H9 (cell line): ENCODE measurements around the gene FZD2. TPM values are rescaled to one million over a fixed set of nuclear protein-coding genes. Genes with fewer than 3 reads are reported as not detected.
"Not testable (repeated sequence)": the region's sequence is repeated elsewhere in the genome, so short reads cannot be mapped to it uniquely, and the experiment has no call there.

Source experiments
- DNase-seq: peaks from one replicate; pipeline ENCODE4 v3.0.0-alpha.2; 2017
- H2AFZ ChIP-seq: one replicate; pipeline ENCODE4 v1.6.1; 2013; ENCODE audit warnings: mild to moderate bottlenecking, low read length, control low read depth, moderate library complexity
- H2AK5ac ChIP-seq: 2 replicates; pipeline ENCODE4 v1.6.1; 2013; ENCODE audit warnings: low read length, control low read depth, mixed read lengths; ENCODE audit not compliant: insufficient read length
- H2BK120ac ChIP-seq: one replicate; pipeline ENCODE4 v1.6.1; 2013; ENCODE audit warnings: low read depth, mild to moderate bottlenecking, low read length, control low read depth, inconsistent platforms; ENCODE audit not compliant: poor library complexity, severe bottlenecking
- H2BK12ac ChIP-seq: 2 replicates; pipeline ENCODE4 v1.6.1; 2013; ENCODE audit warnings: low read length, control low read depth, mixed read lengths, low read depth; ENCODE audit not compliant: insufficient read length
- H2BK15ac ChIP-seq: 2 replicates; pipeline ENCODE4 v1.6.1; 2013; ENCODE audit warnings: low read depth, low read length, control low read depth
- H2BK20ac ChIP-seq: one replicate; pipeline ENCODE4 v1.6.1; 2013; ENCODE audit warnings: low read depth, mild to moderate bottlenecking, low read length, control low read depth, inconsistent platforms; ENCODE audit not compliant: poor library complexity, severe bottlenecking
- H2BK5ac ChIP-seq: 2 replicates; pipeline ENCODE4 v1.6.1; 2013; ENCODE audit warnings: low read length, control low read depth, mixed read lengths; ENCODE audit not compliant: insufficient read length
- H3K14ac ChIP-seq: 2 replicates; pipeline ENCODE4 v1.6.1; 2013; ENCODE audit warnings: low read length, control low read depth; ENCODE audit not compliant: insufficient read depth
- H3K18ac ChIP-seq: 2 replicates; pipeline ENCODE4 v1.6.1; 2013; ENCODE audit warnings: low read depth, mild to moderate bottlenecking, mixed read lengths, low read length, control low read depth; ENCODE audit not compliant: insufficient read length
- H3K23ac ChIP-seq: 2 replicates; pipeline ENCODE4 v1.6.1; 2013; ENCODE audit warnings: low read length, control low read depth, mixed read lengths, low read depth; ENCODE audit not compliant: insufficient read length
- H3K23me2 ChIP-seq: 2 replicates; pipeline ENCODE4 v1.6.1; 2013; ENCODE audit warnings: low read depth, mild to moderate bottlenecking, mixed read lengths, low read length, control low read depth; ENCODE audit not compliant: insufficient read length, poor library complexity, severe bottlenecking
- H3K27ac ChIP-seq: 2 replicates; pipeline ENCODE4 v1.5.1; 2013; ENCODE audit warnings: low read length, control low read depth, mixed read lengths, low read depth; ENCODE audit not compliant: insufficient read length
- H3K27me3 ChIP-seq: 2 replicates; pipeline ENCODE4 v1.6.1; 2013; ENCODE audit warnings: low read length, control low read depth, inconsistent platforms; ENCODE audit not compliant: insufficient read depth
- H3K4ac ChIP-seq: 2 replicates; pipeline ENCODE4 v1.6.1; 2013; ENCODE audit warnings: low read depth, mild to moderate bottlenecking, control low read depth, inconsistent platforms, low read length, moderate library complexity
- H3K4me1 ChIP-seq: 2 replicates; pipeline ENCODE4 v1.6.1; 2013; ENCODE audit warnings: low read length, control low read depth, inconsistent platforms; ENCODE audit not compliant: insufficient read depth
- H3K4me2 ChIP-seq: 2 replicates; pipeline ENCODE4 v1.6.1; 2013; ENCODE audit warnings: low read length, control low read depth, mixed read lengths; ENCODE audit not compliant: insufficient read length, insufficient read depth
- H3K56ac ChIP-seq: 2 replicates; pipeline ENCODE4 v1.6.1; 2013; ENCODE audit warnings: low read depth, mild to moderate bottlenecking, mixed read lengths, low read length, control low read depth; ENCODE audit not compliant: insufficient read length
- H3K79me1 ChIP-seq: 2 replicates; pipeline ENCODE4 v1.6.1; 2013; ENCODE audit warnings: low read depth, mild to moderate bottlenecking, moderate library complexity, low read length, control low read depth, inconsistent platforms; ENCODE audit not compliant: insufficient read depth, poor library complexity, severe bottlenecking
- H3K79me2 ChIP-seq: 2 replicates; pipeline ENCODE4 v1.6.1; 2013; ENCODE audit warnings: low read length, control low read depth, inconsistent platforms; ENCODE audit not compliant: insufficient read depth
- H3K9ac ChIP-seq: 2 replicates; pipeline ENCODE4 v1.6.1; 2013; ENCODE audit warnings: low read length, control low read depth, mixed read lengths; ENCODE audit not compliant: insufficient read length; ENCODE audit errors: extremely low read depth
- H3K9me3 ChIP-seq: one replicate; pipeline ENCODE4 v1.6.1; 2013; ENCODE audit warnings: low read depth, low read length, inconsistent platforms; ENCODE audit not compliant: control insufficient read depth
- H3T11ph ChIP-seq: one replicate; pipeline ENCODE4 v1.6.1; 2013; ENCODE audit warnings: mild to moderate bottlenecking, low read length, control low read depth, inconsistent platforms
- H4K20me1 ChIP-seq: one replicate; pipeline ENCODE4 v1.6.1; 2013; ENCODE audit not compliant: control insufficient read depth, insufficient read length, insufficient read depth
- H4K5ac ChIP-seq: 2 replicates; pipeline ENCODE4 v1.6.1; 2013; ENCODE audit warnings: low read depth, mild to moderate bottlenecking, mixed read lengths, low read length, control low read depth; ENCODE audit not compliant: insufficient read length
- H4K8ac ChIP-seq: replicated peaks from 2 replicates; pipeline ENCODE4 v1.6.1; 2013; ENCODE audit warnings: low read length, control low read depth, mixed read lengths, low read depth; ENCODE audit not compliant: insufficient read length
- H4K91ac ChIP-seq: 2 replicates; pipeline ENCODE4 v1.6.1; 2013; ENCODE audit warnings: low read depth, mild to moderate bottlenecking, moderate library complexity, mixed read lengths, low read length, control low read depth; ENCODE audit not compliant: insufficient read length
- H3K27ac Mint-ChIP-seq, 3 experiments: 2 replicates in 2 of 3; 3 replicates in 1 of 3; pipeline ENCODE4 v1.8.0; 2020 to 2021; ENCODE audit warnings: mixed read lengths in 3 of 3, mild to moderate bottlenecking in 1 of 3, moderate library complexity in 1 of 3
- H3K27me3 Mint-ChIP-seq: 2 replicates; pipeline ENCODE4 v1.8.0; 2021; ENCODE audit warnings: low read depth, mild to moderate bottlenecking, moderate library complexity, mixed read lengths
- H3K36me3 Mint-ChIP-seq, 3 experiments: 2 replicates in 2 of 3; 3 replicates in 1 of 3; pipeline ENCODE4 v1.8.0; 2020 to 2021; ENCODE audit warnings: low read depth in 3 of 3, mixed read lengths in 3 of 3; ENCODE audit not compliant: insufficient read depth in 1 of 3
- H3K4me1 Mint-ChIP-seq, 2 experiments: 2 replicates each; pipeline ENCODE4 v1.8.0; 2020; ENCODE audit warnings: mixed read lengths in 2 of 2
- H3K4me3 Mint-ChIP-seq, 2 experiments: 2 replicates in 1 of 2; 3 replicates in 1 of 2; pipeline ENCODE4 v1.8.0; 2020 to 2021; ENCODE audit warnings: mild to moderate bottlenecking in 2 of 2, mixed read lengths in 2 of 2, moderate library complexity in 1 of 2
- H3K9me3 Mint-ChIP-seq, 2 experiments: 2 replicates in 1 of 2; 3 replicates in 1 of 2; pipeline ENCODE4 v1.8.0; 2020; ENCODE audit warnings: mild to moderate bottlenecking in 2 of 2, mixed read lengths in 2 of 2, moderate library complexity in 1 of 2
- CTCF ChIP-seq: fragments of 200-600 bp; sonication (generic); conservative IDR thresholded peaks from 3 replicates; pipeline ENCODE4 v1.8.0; 2021; ENCODE audit warnings: antibody characterized with exemption, mild to moderate bottlenecking
- WGBS: extraction: QIAGEN DNeasy Blood & Tissue Kit; methylation state at CpG from one replicate; pipeline ENCODE4 v1.1.7; 2013; ENCODE audit warnings: missing lambda C conversion rate, low lambda C conversion rate, mixed read lengths; ENCODE audit not compliant: insufficient read length; ENCODE audit errors: extremely low coverage; 5-methylcytosine and 5-hydroxymethylcytosine counted together
- total RNA-seq: library from RNA; stranded (reverse); gene quantifications from 2 replicates; pipeline ENCODE4 v1.2.1, GENCODE V29; 2021

FZD2 gene
- total RNA-seq, 1 experiment from 2014 or later, result 18.2 TPM

- H3K9ac ChIP-seq, result no peak overlapping the region
- H3K56ac ChIP-seq, result no peak overlapping the region
- H2BK20ac ChIP-seq, result no peak overlapping the region
- no peak overlapping the region for H3K4me2 ChIP-seq
- no peaks in the 10 kb centered on the region for H4K20me1 ChIP-seq
- TF ChIP-seq CTCF, result no peak
- no peak overlapping the region for H4K8ac ChIP-seq
- no peaks in the 10 kb centered on the region for H3K23me2 ChIP-seq
- no peaks in the 10 kb centered on the region for H3K79me1 ChIP-seq
- H3T11ph ChIP-seq, result no peak overlapping the region
- H3K9me3 ChIP-seq, result no peaks in the 10 kb centered on the region
- H2BK5ac ChIP-seq, result no peak overlapping the region
- no peak overlapping the region for H4K5ac ChIP-seq
- no peaks in the 10 kb centered on the region for H3K79me2 ChIP-seq
- no peak overlapping the region for H2BK120ac ChIP-seq
- Mint-ChIP-seq H3K4me1 (peaks cover 11 to 12% of the 10 kb centered on the region in 2 experiments), H3K36me3 (no peaks in the 10 kb centered on the region), H3K27me3 (peaks cover 10% of the 10 kb centered on the region), H3K9me3 (no peaks in the 10 kb centered on the region), H3K4me3 (no peak overlapping the region), H3K27ac (no peak overlapping the region)
- H4K91ac ChIP-seq, result no peak overlapping the region
- no peak overlapping the region for H3K4ac ChIP-seq
- H2AFZ ChIP-seq, result no peak overlapping the region
- H2BK15ac ChIP-seq, result no peak overlapping the region
- no peak overlapping the region for H3K14ac ChIP-seq
- H3K27me3 ChIP-seq, result no peaks in the 10 kb centered on the region
- no peak overlapping the region for H3K27ac ChIP-seq
- WGBS, result no CpG with 5 or more reads among the region's 10 CpGs
- no peak for DNase-seq
- H3K18ac ChIP-seq, result no peak overlapping the region
- H2BK12ac ChIP-seq, result no peak overlapping the region
- H3K23ac ChIP-seq, result no peak overlapping the region
- H2AK5ac ChIP-seq, result no peak overlapping the region
- no peaks in the 10 kb centered on the region for H3K4me1 ChIP-seq
Observed at GRCh38 chr17:44589316-44590071, 32.2 kb downstream of the FZD2 start.

GRCh38 chr17:44590072-44590462 is 32.8 kb downstream of the FZD2 start:
- H3K27ac ChIP-seq, H2AK5ac ChIP-seq, H3K56ac ChIP-seq, H2BK12ac ChIP-seq, H3K14ac ChIP-seq, H2AFZ ChIP-seq, H3K79me2 ChIP-seq, H3K9ac ChIP-seq, H4K20me1 ChIP-seq, H2BK20ac ChIP-seq, H3K4me3 Mint-ChIP-seq, H3K27me3 Mint-ChIP-seq, H3T11ph ChIP-seq, H2BK5ac ChIP-seq, H3K9me3 ChIP-seq, H4K5ac ChIP-seq, H3K18ac ChIP-seq, H3K4me2 ChIP-seq, H3K23me2 ChIP-seq, H2BK15ac ChIP-seq, H3K79me1 ChIP-seq, H3K4me1 Mint-ChIP-seq, H3K4me1 ChIP-seq, H3K4ac ChIP-seq, DNase-seq, H2BK120ac ChIP-seq, H3K36me3 Mint-ChIP-seq, H4K8ac ChIP-seq, H3K27ac Mint-ChIP-seq, H3K23ac ChIP-seq, H4K91ac ChIP-seq, H3K9me3 Mint-ChIP-seq, H3K27me3 ChIP-seq: not testable (repeated sequence)
- WGBS, result no CpG with 5 or more reads among the region's 1 CpG
